Fibroblast of lung (primary cell): Measurements from ENCODE around the gene ABHD10.

Experiments used
- CTCF ChIP-seq, 2 donors: IDR thresholded peaks in 1 of 2; conservative IDR thresholded peaks in 1 of 2; 1 replicate in 1 of 2; 2 replicates in 1 of 2; pipeline ENCODE4 v1.5.1; 2011 to 2012; ENCODE audit warnings: low read length in 2 of 2, control low read depth in 1 of 2, inconsistent platforms in 1 of 2, low read depth in 1 of 2, mild to moderate bottlenecking in 1 of 2
- EZH2 ChIP-seq: IDR thresholded peaks from 2 replicates; pipeline ENCODE4 v1.5.1; 2012; ENCODE audit warnings: low read length, control low read depth, mild to moderate bottlenecking; ENCODE audit errors: missing control alignments

- no peak for TF ChIP-seq CTCF (conservative IDR thresholded peaks at IDR 0.05 in 1 of 2, IDR thresholded peaks at IDR 0.05 in 1 of 2; ENCODE audit: low read depth in 1 of 2, low read length in 2 of 2)
- TF ChIP-seq EZH2 = no peak
Measured at GRCh38 chr3:111976254-111976653, 2.6 kb upstream of the ABHD10 start.
